Liver (tissue), 9 donors: ENCODE results near the gene PRSS57. TPM values are rescaled to one million over a fixed set of nuclear protein-coding genes. Genes with fewer than 3 reads are reported as not detected.

Experiments
- DNase-seq: peaks from one replicate; pipeline ENCODE4 v3.0.0-alpha.2; 2017; ENCODE audit warnings: low spot score
- H3K27ac ChIP-seq, 2 donors: one replicate each; pipeline ENCODE4 v1.7.0; 2013; ENCODE audit warnings: inconsistent platforms in 2 of 2, low read length in 2 of 2, control low read depth in 1 of 2, low read depth in 1 of 2, mild to moderate bottlenecking in 1 of 2
- H3K27me3 ChIP-seq, 4 donors: one replicate each; pipeline versions ENCODE4 v1.6.1 to v1.7.0; 2013; ENCODE audit warnings: low read length in 3 of 4, inconsistent platforms in 1 of 4, mild to moderate bottlenecking in 1 of 4, moderate library complexity in 1 of 4; ENCODE audit not compliant: control insufficient read depth in 4 of 4, insufficient read depth in 4 of 4
- H3K36me3 ChIP-seq, 4 donors: one replicate each; pipeline versions ENCODE4 v1.6.1 to v1.7.0; 2013; ENCODE audit warnings: low read length in 3 of 4, mild to moderate bottlenecking in 3 of 4, low read depth in 1 of 4, moderate library complexity in 1 of 4; ENCODE audit not compliant: control insufficient read depth in 4 of 4, insufficient read depth in 3 of 4
- H3K4me1 ChIP-seq, 4 donors: one replicate each; pipeline versions ENCODE4 v1.6.1 to v1.7.0; 2013; ENCODE audit warnings: low read length in 3 of 4, mild to moderate bottlenecking in 3 of 4, moderate library complexity in 1 of 4; ENCODE audit not compliant: control insufficient read depth in 4 of 4, insufficient read depth in 4 of 4
- H3K4me3 ChIP-seq, 3 donors: one replicate each; pipeline versions ENCODE4 v1.6.1 to v1.7.0; 2013; ENCODE audit warnings: low read length in 3 of 3, control low read depth in 1 of 3, low read depth in 1 of 3, mild to moderate bottlenecking in 1 of 3
- H3K9ac ChIP-seq, 2 donors: one replicate each; pipeline ENCODE4 v1.7.0; 2013; ENCODE audit warnings: low read length in 2 of 2, mild to moderate bottlenecking in 2 of 2, moderate library complexity in 2 of 2, control low read depth in 1 of 2, low read depth in 1 of 2
- H3K9me3 ChIP-seq, 4 donors: one replicate each; pipeline versions ENCODE4 v1.6.1 to v1.7.0; 2013; ENCODE audit warnings: low read length in 3 of 4; ENCODE audit not compliant: control insufficient read depth in 4 of 4
- CTCF ChIP-seq: fragments of 150-350 bp; IDR thresholded peaks from 2 replicates; pipeline ENCODE4 v1.5.1; 2017; ENCODE audit warnings: improper control_type of control experiment, low read depth, low read length; ENCODE audit not compliant: missing input control
- FOXA1 ChIP-seq: IDR thresholded peaks from 2 replicates; pipeline ENCODE4 v1.6.1; 2016; ENCODE audit warnings: antibody characterized with exemption
- FOXA2 ChIP-seq: IDR thresholded peaks from 2 replicates; pipeline ENCODE4 v1.6.1; 2016; ENCODE audit warnings: antibody characterized with exemption
- GABPA ChIP-seq, 2 donors: IDR thresholded peaks in 1 of 2; conservative IDR thresholded peaks in 1 of 2; 2 replicates each; pipeline ENCODE4 v1.6.1; 2016; ENCODE audit warnings: antibody characterized with exemption in 2 of 2, mild to moderate bottlenecking in 1 of 2, moderate library complexity in 1 of 2
- HNF4A ChIP-seq, 2 donors: conservative IDR thresholded peaks; 2 replicates each; pipeline ENCODE4 v1.6.1; 2016; ENCODE audit warnings: antibody characterized with exemption in 2 of 2, mild to moderate bottlenecking in 2 of 2
- HNF4G ChIP-seq: IDR thresholded peaks from 2 replicates; pipeline ENCODE4 v1.6.1; 2016; ENCODE audit warnings: antibody characterized with exemption
- JUND ChIP-seq, 2 donors: IDR thresholded peaks; 2 replicates each; pipeline ENCODE4 v1.6.1; 2016; ENCODE audit warnings: antibody characterized with exemption in 2 of 2
- MAX ChIP-seq: IDR thresholded peaks from 2 replicates; pipeline ENCODE4 v1.6.1; 2016; ENCODE audit warnings: antibody characterized with exemption
- NR2F2 ChIP-seq: IDR thresholded peaks from 2 replicates; pipeline ENCODE4 v1.6.1; 2016; ENCODE audit warnings: antibody characterized with exemption
- RAD21 ChIP-seq, 2 donors: IDR thresholded peaks; 2 replicates each; pipeline ENCODE4 v1.6.1; 2016; ENCODE audit warnings: antibody characterized with exemption in 2 of 2, mild to moderate bottlenecking in 2 of 2
- REST ChIP-seq: IDR thresholded peaks from 2 replicates; pipeline ENCODE4 v1.6.1; 2016; ENCODE audit warnings: antibody characterized with exemption, mild to moderate bottlenecking
- RXRA ChIP-seq, 2 donors: IDR thresholded peaks; 2 replicates each; pipeline ENCODE4 v1.6.1; 2017 to 2018; ENCODE audit warnings: antibody characterized with exemption in 2 of 2, mild to moderate bottlenecking in 1 of 2
- TAF1 ChIP-seq: conservative IDR thresholded peaks from 2 replicates; pipeline ENCODE4 v1.6.1; 2016; ENCODE audit warnings: antibody characterized with exemption, mild to moderate bottlenecking
- YY1 ChIP-seq: IDR thresholded peaks from 2 replicates; pipeline ENCODE4 v1.6.1; 2016; ENCODE audit warnings: antibody characterized with exemption, mild to moderate bottlenecking
- WGBS: extraction: QIAGEN DNeasy Blood & Tissue Kit; methylation state at CpG from one replicate; pipeline ENCODE4 v1.1.7; 2013; 5-methylcytosine and 5-hydroxymethylcytosine counted together
- polyA plus RNA-seq, 2 donors: library from polyadenylated mRNA; stranded (reverse) in 1 of 2; unstranded in 1 of 2; fragments of 200-250 nt in 1 of 2; fragments of >200 nt in 1 of 2; fragmentation: Nextera tagmentation in 1 of 2; extraction: Ambion mirVana in 1 of 2; gene quantifications; one replicate each; pipeline versions ENCODE4 v1.2.1 to v1.2.3, GENCODE V29; 2013 to 2015
- total RNA-seq, 2 donors: library from RNA; depleted of rRNA; stranded (reverse); fragments of >200 nt; gene quantifications; one replicate each; pipeline ENCODE4 v1.2.3, GENCODE V29; 2014
- TF ChIP-seq, protein P1 (sequence below): IDR thresholded peaks from 2 replicates; pipeline ENCODE4 v1.6.1; 2016; ENCODE audit warnings: antibody characterized with exemption
- donor health status: healthy.
- donor health status: healthy.
- donor health status: healthy.
- donor health status: healthy.
- donor health status: healthy.

PRSS57 gene
- total and polyA plus RNA-seq, 4 donors = 0.10 to 12.1 TPM; not detected in 2

- TF ChIP-seq REST = no peak
- no peak for TF ChIP-seq HNF4G
- TF ChIP-seq MAX = no peak
- no peak for TF ChIP-seq JUND (IDR thresholded peaks at IDR 0.05)
- no peak for TF ChIP-seq YY1
Measured at GRCh38 chr19:656751-657559, 38.3 kb downstream of the PRSS57 start (continued).

GRCh38 chr19:655691-656090 is 39.6 kb downstream of the PRSS57 start:
- H3K4me3 ChIP-seq = no peak overlapping the region
- WGBS = 84% methylated on average over 17 of the region's 17 CpGs
- H3K36me3 ChIP-seq = peaks cover 0 to 29% (median 9%) of the 10 kb centered on the region in 4 donors
- no peak for TF ChIP-seq YY1
- TF ChIP-seq TAF1 = no peak
- no peak for TF ChIP-seq GABPA (IDR thresholded peaks at IDR 0.05 in 1 of 2, conservative IDR thresholded peaks at IDR 0.05 in 1 of 2)
- no peak for TF ChIP-seq RXRA (IDR thresholded peaks at IDR 0.05)
- TF ChIP-seq JUND (IDR thresholded peaks at IDR 0.05) = no peak
- TF ChIP-seq MAX = no peak
- no peak for TF ChIP-seq FOXA1
- TF ChIP-seq, protein P1, sequence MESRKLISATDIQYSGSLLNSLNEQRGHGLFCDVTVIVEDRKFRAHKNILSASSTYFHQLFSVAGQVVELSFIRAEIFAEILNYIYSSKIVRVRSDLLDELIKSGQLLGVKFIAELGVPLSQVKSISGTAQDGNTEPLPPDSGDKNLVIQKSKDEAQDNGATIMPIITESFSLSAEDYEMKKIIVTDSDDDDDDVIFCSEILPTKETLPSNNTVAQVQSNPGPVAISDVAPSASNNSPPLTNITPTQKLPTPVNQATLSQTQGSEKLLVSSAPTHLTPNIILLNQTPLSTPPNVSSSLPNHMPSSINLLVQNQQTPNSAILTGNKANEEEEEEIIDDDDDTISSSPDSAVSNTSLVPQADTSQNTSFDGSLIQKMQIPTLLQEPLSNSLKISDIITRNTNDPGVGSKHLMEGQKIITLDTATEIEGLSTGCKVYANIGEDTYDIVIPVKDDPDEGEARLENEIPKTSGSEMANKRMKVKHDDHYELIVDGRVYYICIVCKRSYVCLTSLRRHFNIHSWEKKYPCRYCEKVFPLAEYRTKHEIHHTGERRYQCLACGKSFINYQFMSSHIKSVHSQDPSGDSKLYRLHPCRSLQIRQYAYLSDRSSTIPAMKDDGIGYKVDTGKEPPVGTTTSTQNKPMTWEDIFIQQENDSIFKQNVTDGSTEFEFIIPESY = no peak
- no peak for TF ChIP-seq FOXA2
- TF ChIP-seq CTCF = no peak
- no peak for TF ChIP-seq RAD21 (IDR thresholded peaks at IDR 0.05)
- TF ChIP-seq HNF4G = no peak
- TF ChIP-seq NR2F2 = no peak
- TF ChIP-seq HNF4A (conservative IDR thresholded peaks at IDR 0.05) = no peak
- H3K27ac ChIP-seq = no peak overlapping the region
- peaks cover 28 to 44% (median 37%) of the 10 kb centered on the region in 4 donors for H3K4me1 ChIP-seq
- no peak for DNase-seq
- H3K9ac ChIP-seq = no peak overlapping the region
- no peaks in the 10 kb centered on the region for H3K9me3 ChIP-seq
- H3K27me3 ChIP-seq = no peaks in the 10 kb centered on the region
